IMR-90 (cell line): Measurements from ENCODE around the gene INO80B. TPM values are rescaled to one million over a fixed set of nuclear protein-coding genes. Genes with fewer than 3 reads are reported as not detected.

ENCODE experiments used
- ATAC-seq: fragments of 200-7000 bp; cut with Tn5 transposase; 2 replicates; pipeline ENCODE4 v1.9.1; 2020; ENCODE audit warnings: low read depth, mild to moderate bottlenecking, moderate library complexity
- BruUV-seq: library from RNA; stranded (reverse); fragments of 400-500 nt; replicated peaks from 2 replicates; lab custom pipeline; 2021; lab: Mats Ljungman, UMichigan
- CTCF ChIA-PET: fragments of 300-600 bp; formaldehyde crosslinking; extraction: SDS; loops from one replicate; lab custom pipeline; 2021; ENCODE audit warnings: antibody characterized with exemption; lab: Yijun Ruan, JAX
- POLR2A ChIA-PET: fragments of 300-600 bp; sonication (Branson Sonifier 250); formaldehyde crosslinking; loops from one replicate; lab custom pipeline; 2022; ENCODE audit warnings: antibody characterized with exemption; ENCODE audit not compliant: unreplicated experiment; lab: Charles Lee
- DNase-seq: peaks from one replicate; pipeline ENCODE4 v3.0.0; 2013
- H2AFZ ChIP-seq: replicated peaks from 2 replicates; pipeline ENCODE3; 2013; ENCODE audit warnings: low read length, mild to moderate bottlenecking; ENCODE audit not compliant: poor library complexity
- H2AK5ac ChIP-seq: 2 replicates; pipeline ENCODE4 v1.6.1; 2013; ENCODE audit warnings: low read depth, low read length, inconsistent platforms
- H2AK9ac ChIP-seq: replicated peaks from 2 replicates; pipeline ENCODE3; 2013; ENCODE audit warnings: mild to moderate bottlenecking, low read depth, low read length, moderate library complexity; ENCODE audit not compliant: poor library complexity
- H2BK120ac ChIP-seq: 2 replicates; pipeline ENCODE4 v1.6.1; 2013; ENCODE audit warnings: low read depth, low read length, inconsistent platforms
- H2BK15ac ChIP-seq: 3 replicates; pipeline ENCODE4 v1.6.1; 2013; ENCODE audit warnings: low read depth, low read length, inconsistent platforms
- H2BK20ac ChIP-seq: 2 replicates; pipeline ENCODE4 v1.6.1; 2013; ENCODE audit warnings: low read depth, mild to moderate bottlenecking, inconsistent platforms, low read length, moderate library complexity
- H2BK5ac ChIP-seq: 2 replicates; pipeline ENCODE4 v1.6.1; 2013; ENCODE audit warnings: mild to moderate bottlenecking, low read depth, low read length, inconsistent platforms; ENCODE audit not compliant: poor library complexity, severe bottlenecking
- H3K14ac ChIP-seq: replicated peaks from 2 replicates; pipeline ENCODE4 v1.6.1; 2013; ENCODE audit warnings: low read depth, low read length, inconsistent platforms
- H3K18ac ChIP-seq: 2 replicates; pipeline ENCODE4 v1.6.1; 2013; ENCODE audit warnings: low read depth, low read length, control low read depth
- H3K23ac ChIP-seq: 2 replicates; pipeline ENCODE4 v1.6.1; 2013; ENCODE audit warnings: low read depth, low read length, inconsistent platforms
- H3K27ac ChIP-seq: 2 replicates; pipeline ENCODE4 v1.5.1; 2013; ENCODE audit warnings: mild to moderate bottlenecking, control low read depth, low read length; ENCODE audit not compliant: insufficient read depth
- H3K27me3 ChIP-seq: 2 replicates; pipeline ENCODE4 v1.6.1; 2013; ENCODE audit warnings: low read length; ENCODE audit not compliant: control insufficient read depth, insufficient read depth
- H3K36me3 ChIP-seq: 2 replicates; pipeline ENCODE4 v1.6.1; 2013; ENCODE audit warnings: low read length, mixed read lengths; ENCODE audit not compliant: control insufficient read depth, insufficient read depth
- H3K4ac ChIP-seq: 2 replicates; pipeline ENCODE4 v1.6.1; 2013; ENCODE audit warnings: low read depth, low read length, inconsistent platforms
- H3K4me1 ChIP-seq: 2 replicates; pipeline ENCODE4 v1.6.1; 2013; ENCODE audit warnings: low read length, mixed read lengths; ENCODE audit not compliant: control insufficient read depth, insufficient read depth
- H3K4me2 ChIP-seq: 2 replicates; pipeline ENCODE4 v1.6.1; 2013; ENCODE audit warnings: low read depth, mild to moderate bottlenecking, control low read depth, low read length, moderate library complexity
- H3K4me3 ChIP-seq: 2 replicates; pipeline ENCODE4 v1.5.1; 2013; ENCODE audit warnings: low read depth, mild to moderate bottlenecking, control low read depth, low read length, moderate library complexity; ENCODE audit not compliant: insufficient read depth
- H3K56ac ChIP-seq: 2 replicates; pipeline ENCODE4 v1.6.1; 2013; ENCODE audit warnings: low read length, inconsistent platforms; ENCODE audit not compliant: insufficient read depth; ENCODE audit errors: extremely low read depth
- H3K79me1 ChIP-seq, 2 experiments: 2 replicates each; pipeline ENCODE4 v1.6.1; 2013; ENCODE audit warnings: low read length in 2 of 2, inconsistent platforms in 1 of 2, low read depth in 1 of 2
- H3K9ac ChIP-seq: 2 replicates; pipeline ENCODE4 v1.6.1; 2013; ENCODE audit warnings: low read depth, low read length, control low read depth
- H3K9me1 ChIP-seq: 2 replicates; pipeline ENCODE4 v1.6.1; 2013; ENCODE audit warnings: low read length, inconsistent platforms; ENCODE audit not compliant: insufficient read depth
- H3K9me3 ChIP-seq: 2 replicates; pipeline ENCODE4 v1.6.1; 2013; ENCODE audit warnings: low read length; ENCODE audit not compliant: control insufficient read depth, insufficient read depth
- H4K20me1 ChIP-seq: 2 replicates; pipeline ENCODE4 v1.6.1; 2013; ENCODE audit warnings: low read length, inconsistent platforms; ENCODE audit not compliant: insufficient read depth
- H4K5ac ChIP-seq: 2 replicates; pipeline ENCODE4 v1.6.1; 2013; ENCODE audit warnings: mild to moderate bottlenecking, low read depth, low read length, control low read depth
- H4K8ac ChIP-seq, 2 experiments: 2 replicates each; pipeline ENCODE4 v1.6.1; 2013; ENCODE audit warnings: low read depth in 2 of 2, low read length in 2 of 2, control low read depth in 1 of 2, inconsistent platforms in 1 of 2
- H4K91ac ChIP-seq: 2 replicates; pipeline ENCODE4 v1.6.1; 2013; ENCODE audit warnings: low read depth, low read length, inconsistent platforms; ENCODE audit not compliant: insufficient read depth
- BHLHE40 ChIP-seq: fragments of 150-350 bp; IDR thresholded peaks from 2 replicates; pipeline ENCODE4 v1.6.1; 2016; ENCODE audit warnings: mild to moderate bottlenecking, low read depth, low read length
- CHD1 ChIP-seq: IDR thresholded peaks from 2 replicates; pipeline ENCODE4 v1.6.1; 2012; ENCODE audit warnings: low read depth, low read length, improper control_type of control experiment
- FOS ChIP-seq: fragments of 150-350 bp; IDR thresholded peaks from 2 replicates; pipeline ENCODE4 v1.6.1; 2016; ENCODE audit warnings: low read depth, low read length
- MAFK ChIP-seq: IDR thresholded peaks from 2 replicates; pipeline ENCODE4 v1.6.1; 2012; ENCODE audit warnings: low read depth, low read length, improper control_type of control experiment
- MAZ ChIP-seq: IDR thresholded peaks from 2 replicates; pipeline ENCODE4 v1.6.1; 2012; ENCODE audit warnings: low read depth, mild to moderate bottlenecking, low read length, improper control_type of control experiment, moderate library complexity, borderline replicate concordance
- MXI1 ChIP-seq: IDR thresholded peaks from 2 replicates; pipeline ENCODE4 v1.6.1; 2012; ENCODE audit warnings: low read depth, mild to moderate bottlenecking, low read length, moderate library complexity, borderline replicate concordance
- NFE2L2 ChIP-seq: fragments of 150-350 bp; IDR thresholded peaks from 2 replicates; pipeline ENCODE4 v1.6.1; 2016; ENCODE audit warnings: low read depth, mild to moderate bottlenecking, low read length
- POLR2A ChIP-seq: IDR thresholded peaks from 2 replicates; pipeline ENCODE4 v1.6.1; 2012; ENCODE audit warnings: mild to moderate bottlenecking, low read depth, low read length
- RAD21 ChIP-seq: IDR thresholded peaks from 2 replicates; pipeline ENCODE4 v1.6.1; 2012; ENCODE audit warnings: low read length, improper control_type of control experiment
- RCOR1 ChIP-seq: IDR thresholded peaks from 2 replicates; pipeline ENCODE4 v1.6.1; 2012; ENCODE audit warnings: mild to moderate bottlenecking, low read length, improper control_type of control experiment; ENCODE audit not compliant: insufficient replicate concordance
- RFX5 ChIP-seq: IDR thresholded peaks from 2 replicates; pipeline ENCODE4 v1.8.0; 2012; ENCODE audit warnings: low read depth, mild to moderate bottlenecking, low read length, moderate library complexity
- SMC3 ChIP-seq: fragments of 150-350 bp; IDR thresholded peaks from 2 replicates; pipeline ENCODE4 v1.6.1; 2016; ENCODE audit warnings: low read depth, mild to moderate bottlenecking, antibody characterized with exemption, low read length, moderate library complexity
- dilution Hi-C: fragments of 300-500 bp; cut with HindIII; formaldehyde crosslinking; loops from one replicate; pipeline ENCODE4 v1.14.3; 2018; ENCODE audit warnings: low sequenced_read_pairs; ENCODE audit not compliant: unreplicated experiment
- in situ Hi-C: fragments of 300-500 bp; cut with MboI; formaldehyde crosslinking; loops from 3 replicates; pipeline ENCODE4 v1.14.3; 2019; ENCODE audit warnings: low sequenced_read_pairs, inconsistent platforms, mixed read lengths
- intact Hi-C: fragments of 100-400 bp; cut with micrococcal nuclease; formaldehyde crosslinking; loops from 2 replicates; pipeline ENCODE4 v1.10.0; 2022
- polyA plus RNA-seq, 3 experiments: library from polyadenylated mRNA; depleted of rRNA; stranded (reverse); fragments of >200 nt; gene quantifications; 2 replicates each; pipeline ENCODE4 v1.2.3, GENCODE V29; 2012; ENCODE audit warnings: low replicate concordance in 1 of 3
- total RNA-seq: library from RNA; depleted of rRNA; stranded (reverse); fragments of >200 nt; gene quantifications from 2 replicates; pipeline ENCODE4 v1.2.3, GENCODE V29; 2012
- TF ChIP-seq, protein P1 (sequence below): fragments of 150-350 bp; IDR thresholded peaks from 2 replicates; pipeline ENCODE4 v1.6.1; 2016; ENCODE audit warnings: low read depth, mild to moderate bottlenecking, low read length, moderate library complexity, borderline replicate concordance
- TF ChIP-seq, protein P2 (sequence below): fragments of 150-350 bp; IDR thresholded peaks from 2 replicates; pipeline ENCODE4 v1.6.1; 2017; ENCODE audit warnings: mild to moderate bottlenecking, antibody characterized with exemption, low read length, low read depth

INO80B gene
- total and polyA plus RNA-seq, 2 of the 4 experiments (the other 2 are of a cell fraction), result 4.5 to 10.5 TPM

DNA sequence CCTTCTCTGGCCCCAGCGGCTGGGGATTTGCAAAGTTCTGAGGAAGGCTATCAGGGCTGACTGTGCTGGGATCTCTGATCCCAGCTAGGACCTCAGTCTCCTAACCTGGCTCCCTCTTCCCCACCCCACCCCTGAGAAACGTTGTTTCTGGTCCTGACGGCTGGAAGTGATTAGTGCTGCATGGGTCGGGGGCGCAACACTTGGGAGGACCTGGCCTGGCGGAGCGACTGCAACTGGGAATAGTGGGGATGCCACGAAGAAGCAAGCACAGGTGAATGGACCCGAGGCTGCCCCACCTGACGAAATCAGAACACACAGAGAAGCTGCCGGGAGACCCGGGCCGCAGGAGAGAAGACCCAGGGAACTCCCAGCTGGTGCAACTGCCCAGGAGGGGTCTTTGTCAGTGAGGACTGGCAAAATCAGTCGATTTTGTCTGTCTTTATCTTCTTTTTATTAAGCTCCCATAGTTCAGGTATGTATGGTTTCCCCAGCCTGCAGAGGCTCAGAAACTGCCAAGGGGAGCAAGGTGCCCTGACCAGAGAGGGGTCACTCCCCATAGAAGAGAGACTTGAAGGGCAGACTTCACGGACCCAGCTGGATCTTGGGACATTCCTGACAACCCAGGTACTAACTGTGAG, 45.2 kb downstream of the INO80B start (continued):
- no peak for TF ChIP-seq RCOR1
- no peak for TF ChIP-seq FOS
- no peak for TF ChIP-seq RAD21
- no peak for TF ChIP-seq POLR2A
- TF ChIP-seq CHD1, result no peak

DNA sequence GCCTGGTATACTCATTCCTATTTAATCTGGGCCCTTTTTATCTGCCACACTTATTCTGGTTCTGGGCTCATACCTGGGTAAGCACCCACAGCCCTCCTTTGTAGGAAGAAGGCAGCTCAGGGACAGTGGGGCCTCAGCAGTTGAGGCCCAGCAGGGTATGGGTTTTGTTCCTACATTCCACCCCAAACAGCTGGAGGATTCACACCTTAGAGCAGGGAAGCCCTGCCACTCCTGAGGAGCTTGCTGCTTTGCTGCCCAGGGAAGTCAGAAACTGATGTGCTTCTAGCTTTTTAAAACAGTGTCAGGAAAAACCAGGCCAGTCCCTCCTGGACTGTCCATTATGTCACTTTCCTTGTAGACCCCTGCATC, 45.7 kb downstream of the INO80B start:
- dilution Hi-C loops, result no loop called here
- CTCF ChIA-PET, result interaction anchor here (0.6 kb wide), 1 partner anchor 12 kb away, joined by 3 read pairs; no protein-coding TSS in a partner anchor

More for the DNA sequence above, 45.7 kb downstream of the INO80B start:
- Histone ChIP-seq H2BK15ac (no peak overlapping the region), H3K14ac (no peak overlapping the region), H3K9me3 (no peaks in the 10 kb centered on the region), H4K91ac (no peak overlapping the region), H4K5ac (no peak overlapping the region), H3K56ac (no peak overlapping the region), H4K8ac (no peak overlapping the region), H3K9ac (no peak overlapping the region), H3K79me1 (peaks cover 3 to 25% of the 10 kb centered on the region in 2 experiments; a peak in 3 of 4 replicates), H2AK5ac (no peak overlapping the region), H3K36me3 (peaks cover 10% of the 10 kb centered on the region), H4K20me1 (no peaks in the 10 kb centered on the region), H3K4ac (no peak overlapping the region), H3K23ac (no peak overlapping the region), H3K4me3 (no peak overlapping the region), H3K4me2 (no peak overlapping the region), H3K4me1 (peaks cover 15% of the 10 kb centered on the region), H3K27ac (no peak overlapping the region), H3K18ac (no peak overlapping the region), H2AFZ (no peak overlapping the region), H3K27me3 (peaks cover 38% of the 10 kb centered on the region), H3K9me1 (no peaks in the 10 kb centered on the region; the same call in 1 of the 2 replicates), H2BK5ac (no peak overlapping the region), H2BK20ac (no peak overlapping the region), H2AK9ac (no peak overlapping the region), H2BK120ac (no peak overlapping the region)
- DNase-seq, result no peak
- in situ Hi-C loops, result no loop called here
- ATAC-seq, result no peak
- BruUV-seq, result no TSS peak
- TF ChIP-seq RAD21, result no peak
- no peak for TF ChIP-seq FOS
- TF ChIP-seq MAFK, result no peak
- no peak for TF ChIP-seq BHLHE40
- no peak for TF ChIP-seq CHD1
- no peak for TF ChIP-seq SMC3
- TF ChIP-seq RCOR1, result no peak
- TF ChIP-seq, protein P1, sequence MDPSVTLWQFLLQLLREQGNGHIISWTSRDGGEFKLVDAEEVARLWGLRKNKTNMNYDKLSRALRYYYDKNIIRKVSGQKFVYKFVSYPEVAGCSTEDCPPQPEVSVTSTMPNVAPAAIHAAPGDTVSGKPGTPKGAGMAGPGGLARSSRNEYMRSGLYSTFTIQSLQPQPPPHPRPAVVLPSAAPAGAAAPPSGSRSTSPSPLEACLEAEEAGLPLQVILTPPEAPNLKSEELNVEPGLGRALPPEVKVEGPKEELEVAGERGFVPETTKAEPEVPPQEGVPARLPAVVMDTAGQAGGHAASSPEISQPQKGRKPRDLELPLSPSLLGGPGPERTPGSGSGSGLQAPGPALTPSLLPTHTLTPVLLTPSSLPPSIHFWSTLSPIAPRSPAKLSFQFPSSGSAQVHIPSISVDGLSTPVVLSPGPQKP, result no peak
- TF ChIP-seq MXI1, result no peak
- TF ChIP-seq MAZ, result no peak
- TF ChIP-seq, protein P2, sequence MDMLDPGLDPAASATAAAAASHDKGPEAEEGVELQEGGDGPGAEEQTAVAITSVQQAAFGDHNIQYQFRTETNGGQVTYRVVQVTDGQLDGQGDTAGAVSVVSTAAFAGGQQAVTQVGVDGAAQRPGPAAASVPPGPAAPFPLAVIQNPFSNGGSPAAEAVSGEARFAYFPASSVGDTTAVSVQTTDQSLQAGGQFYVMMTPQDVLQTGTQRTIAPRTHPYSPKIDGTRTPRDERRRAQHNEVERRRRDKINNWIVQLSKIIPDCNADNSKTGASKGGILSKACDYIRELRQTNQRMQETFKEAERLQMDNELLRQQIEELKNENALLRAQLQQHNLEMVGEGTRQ, result no peak
- no peak for TF ChIP-seq NFE2L2
- TF ChIP-seq RFX5, result no peak
- intact Hi-C loops, result no loop called here
- POLR2A ChIA-PET, result no interaction called here
